ENCODE results near the gene LAS1L.

DNA sequence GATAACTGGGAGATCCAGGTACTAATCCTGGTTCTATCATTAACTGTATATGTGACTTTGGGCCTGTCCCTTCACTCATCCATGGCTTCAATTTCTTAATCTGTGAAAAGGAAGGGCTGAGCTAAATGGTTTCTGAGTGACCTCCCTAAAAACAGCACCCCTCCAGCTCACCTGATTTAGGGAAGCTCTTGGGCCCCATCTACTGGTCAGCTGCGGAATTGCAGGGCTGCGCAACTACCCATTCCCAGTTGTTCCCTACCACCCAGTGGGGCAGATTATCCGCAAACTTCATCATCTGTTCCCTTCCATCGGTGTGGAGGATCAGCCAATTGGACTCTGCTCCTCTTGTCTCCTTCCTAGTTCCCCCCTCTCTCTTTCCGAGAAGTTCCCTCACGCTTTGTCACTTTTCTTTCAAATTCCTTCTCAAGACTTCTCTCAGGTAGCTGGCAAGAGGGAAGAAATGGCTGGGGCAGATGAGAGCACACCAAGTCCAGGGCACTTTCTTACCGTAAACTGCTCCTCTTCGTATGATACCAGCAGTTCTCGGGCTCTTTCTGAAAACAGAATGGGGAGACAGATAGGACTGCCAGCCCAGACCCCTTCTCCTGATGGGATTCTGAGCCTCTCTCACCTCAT is 5.8 kb downstream of the LAS1L start:
- TF ChIP-seq, protein P1, sequence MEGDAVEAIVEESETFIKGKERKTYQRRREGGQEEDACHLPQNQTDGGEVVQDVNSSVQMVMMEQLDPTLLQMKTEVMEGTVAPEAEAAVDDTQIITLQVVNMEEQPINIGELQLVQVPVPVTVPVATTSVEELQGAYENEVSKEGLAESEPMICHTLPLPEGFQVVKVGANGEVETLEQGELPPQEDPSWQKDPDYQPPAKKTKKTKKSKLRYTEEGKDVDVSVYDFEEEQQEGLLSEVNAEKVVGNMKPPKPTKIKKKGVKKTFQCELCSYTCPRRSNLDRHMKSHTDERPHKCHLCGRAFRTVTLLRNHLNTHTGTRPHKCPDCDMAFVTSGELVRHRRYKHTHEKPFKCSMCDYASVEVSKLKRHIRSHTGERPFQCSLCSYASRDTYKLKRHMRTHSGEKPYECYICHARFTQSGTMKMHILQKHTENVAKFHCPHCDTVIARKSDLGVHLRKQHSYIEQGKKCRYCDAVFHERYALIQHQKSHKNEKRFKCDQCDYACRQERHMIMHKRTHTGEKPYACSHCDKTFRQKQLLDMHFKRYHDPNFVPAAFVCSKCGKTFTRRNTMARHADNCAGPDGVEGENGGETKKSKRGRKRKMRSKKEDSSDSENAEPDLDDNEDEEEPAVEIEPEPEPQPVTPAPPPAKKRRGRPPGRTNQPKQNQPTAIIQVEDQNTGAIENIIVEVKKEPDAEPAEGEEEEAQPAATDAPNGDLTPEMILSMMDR (IDR thresholded peaks at IDR 0.05), result peak; percentile 67 to 96 (median 74)
- no peak for TF ChIP-seq POLR2A (IDR thresholded peaks at IDR 0.05)
